GM19397 (cell line): Measurements from ENCODE around the gene PLPP3.

Experiments used
- ATAC-seq: cut with Tn5 transposase; IDR thresholded peaks from one replicate; pipeline ENCODE4 v1.9.1; 2021; ENCODE audit warnings: mild to moderate bottlenecking, moderate library complexity; ENCODE audit not compliant: unreplicated experiment

The PLPP3 gene

GRCh38 chr1:56526571-56527174, 52.7 kb downstream of the PLPP3 start:
- peak; percentile 63 for ATAC-seq

GRCh38 chr1:56525489-56526041, 53.8 kb downstream of the PLPP3 start:
- peak; percentile 87 for ATAC-seq

GRCh38 chr1:56524263-56524662, 55.1 kb downstream of the PLPP3 start:
- ATAC-seq = no peak

- ATAC-seq = no peak
These were observed 56.7 kb downstream of the PLPP3 start for GRCh38 chr1:56522680-56523079.

GRCh38 chr1:56520016-56520601, 59.3 kb downstream of the PLPP3 start:
- ATAC-seq = no peak

GRCh38 chr1:56517404-56518130, 61.8 kb downstream of the PLPP3 start:
- no peak for ATAC-seq

- peak; percentile 84 for ATAC-seq
These were observed 62.7 kb downstream of the PLPP3 start for GRCh38 chr1:56516539-56517252.

GRCh38 chr1:56515898-56516538, 63.3 kb downstream of the PLPP3 start:
- ATAC-seq = no peak

- ATAC-seq = no peak
These were observed 66.5 kb downstream of the PLPP3 start for GRCh38 chr1:56512724-56513494.

GRCh38 chr1:56511766-56512165, 67.6 kb downstream of the PLPP3 start:
- no peak for ATAC-seq

- no peak for ATAC-seq
These were observed 68.0 kb downstream of the PLPP3 start for GRCh38 chr1:56511364-56511763.

GRCh38 chr1:56510642-56511021, 68.7 kb downstream of the PLPP3 start:
- no peak for ATAC-seq

GRCh38 chr1:56509713-56510641, 69.4 kb downstream of the PLPP3 start:
- ATAC-seq = no peak

GRCh38 chr1:56508523-56508983, 70.8 kb downstream of the PLPP3 start:
- ATAC-seq = no peak

GRCh38 chr1:56507925-56508522, 71.3 kb downstream of the PLPP3 start:
- ATAC-seq = no peak

- no peak for ATAC-seq
These were observed 72.3 kb downstream of the PLPP3 start for GRCh38 chr1:56506951-56507491.

- no peak for ATAC-seq
These were observed 73.3 kb downstream of the PLPP3 start for GRCh38 chr1:56505792-56506743.
